ENCODE measurements around the gene ARHGEF3.

ARHGEF3 gene, protein sequence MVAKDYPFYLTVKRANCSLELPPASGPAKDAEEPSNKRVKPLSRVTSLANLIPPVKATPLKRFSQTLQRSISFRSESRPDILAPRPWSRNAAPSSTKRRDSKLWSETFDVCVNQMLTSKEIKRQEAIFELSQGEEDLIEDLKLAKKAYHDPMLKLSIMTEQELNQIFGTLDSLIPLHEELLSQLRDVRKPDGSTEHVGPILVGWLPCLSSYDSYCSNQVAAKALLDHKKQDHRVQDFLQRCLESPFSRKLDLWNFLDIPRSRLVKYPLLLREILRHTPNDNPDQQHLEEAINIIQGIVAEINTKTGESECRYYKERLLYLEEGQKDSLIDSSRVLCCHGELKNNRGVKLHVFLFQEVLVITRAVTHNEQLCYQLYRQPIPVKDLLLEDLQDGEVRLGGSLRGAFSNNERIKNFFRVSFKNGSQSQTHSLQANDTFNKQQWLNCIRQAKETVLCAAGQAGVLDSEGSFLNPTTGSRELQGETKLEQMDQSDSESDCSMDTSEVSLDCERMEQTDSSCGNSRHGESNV

DNA sequence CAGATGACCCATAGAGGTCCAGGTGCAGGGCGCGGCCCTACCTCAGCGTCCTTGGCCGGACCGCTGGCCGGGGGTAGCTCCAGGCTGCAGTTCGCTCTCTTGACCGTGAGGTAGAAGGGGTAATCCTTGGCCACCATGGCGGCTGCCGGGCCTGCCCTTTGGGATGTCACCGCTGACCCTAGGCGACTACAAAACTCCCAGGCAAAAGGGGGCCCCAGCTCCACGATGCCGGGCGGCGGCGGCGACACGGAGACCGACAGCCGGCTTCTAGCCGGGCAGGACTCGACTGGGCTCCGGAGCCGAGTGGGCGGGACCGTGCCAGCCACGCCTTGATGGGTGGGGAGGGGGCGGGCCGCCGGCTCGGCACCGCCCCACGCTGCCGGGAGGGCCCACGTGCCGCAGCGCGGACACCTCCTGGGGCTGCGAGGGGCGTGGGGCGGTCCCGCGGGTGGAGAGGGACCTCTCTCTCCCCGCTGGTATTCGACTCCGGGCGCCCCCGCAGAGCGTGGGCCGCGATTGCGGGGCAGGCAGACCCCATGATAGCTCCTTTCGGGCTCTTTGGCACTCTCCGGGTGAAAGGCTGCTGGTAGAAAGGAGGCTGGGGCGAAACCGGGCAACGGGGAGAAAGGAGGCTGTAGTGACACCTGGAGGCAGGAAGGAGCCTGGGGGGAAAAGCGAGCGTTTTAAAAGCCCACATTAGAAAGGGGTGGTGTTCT, at the start of gene ARHGEF3:
Gene ARHGEF3 (minus strand): TSS at position 288 of the 716 bp plus-strand sequence. CDS start 151 bp downstream, at position 137.
- peak; percentile 66 to 86 (median 77) for DNase-seq

DNA sequence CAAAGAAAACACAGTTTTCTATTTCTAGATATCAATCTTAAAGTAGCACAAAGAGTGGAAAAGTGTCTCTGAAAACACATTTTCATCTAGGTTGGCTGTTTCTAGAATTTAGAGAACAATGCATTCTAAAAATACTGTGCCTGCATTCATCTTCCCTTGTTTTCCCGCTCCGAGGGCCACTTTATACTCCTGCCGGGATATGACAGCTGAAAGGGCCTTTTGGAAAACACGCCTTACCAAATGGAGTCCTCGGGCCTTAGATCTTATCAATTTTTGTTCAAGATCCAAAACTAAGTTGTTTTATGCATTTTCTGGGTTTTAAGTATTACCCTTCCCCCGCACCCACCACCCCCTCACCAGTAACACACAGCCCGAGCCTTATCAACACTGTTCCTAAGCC, 47.9 kb upstream of the ARHGEF3 start:
- DNase-seq = no peak

DNA sequence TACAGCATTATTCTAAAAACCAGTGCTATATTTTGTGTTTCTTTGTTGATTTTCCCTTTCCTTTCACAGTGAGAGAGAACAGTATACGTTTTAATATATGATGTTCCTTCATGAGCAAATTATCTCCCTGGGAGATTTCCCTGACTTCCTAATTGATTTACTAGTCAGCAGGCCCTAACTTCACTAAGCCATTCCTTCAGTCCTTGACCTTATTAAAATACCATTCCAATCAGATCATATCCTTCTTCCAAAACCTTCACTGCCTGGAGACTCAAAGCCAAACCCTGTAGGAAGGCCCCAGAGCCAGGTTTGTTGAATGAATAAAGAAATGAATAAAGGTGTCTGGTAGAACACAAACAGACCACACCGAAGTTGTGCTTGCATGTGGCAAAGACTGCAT, 43.8 kb upstream of the ARHGEF3 start:
- no peak for DNase-seq

DNA sequence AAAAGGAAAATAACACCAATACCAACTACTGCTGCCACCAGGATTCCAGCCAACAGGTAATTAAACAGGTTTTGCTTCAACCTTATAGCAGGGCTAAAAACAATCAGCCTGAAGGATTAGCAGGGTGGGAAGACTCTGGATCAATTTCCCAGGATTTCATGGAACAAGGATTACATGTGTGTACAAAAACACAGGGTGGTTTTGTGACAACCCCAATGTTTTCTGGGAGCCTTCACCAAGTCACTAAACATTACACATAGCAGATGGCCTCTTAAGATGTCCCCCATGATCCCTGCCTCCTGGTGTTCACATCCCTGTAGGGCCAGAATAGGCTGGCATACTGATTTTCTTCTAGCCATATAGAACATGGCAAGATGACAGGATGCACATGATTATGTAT, 42.8 kb upstream of the ARHGEF3 start:
- no peak for DNase-seq

DNA sequence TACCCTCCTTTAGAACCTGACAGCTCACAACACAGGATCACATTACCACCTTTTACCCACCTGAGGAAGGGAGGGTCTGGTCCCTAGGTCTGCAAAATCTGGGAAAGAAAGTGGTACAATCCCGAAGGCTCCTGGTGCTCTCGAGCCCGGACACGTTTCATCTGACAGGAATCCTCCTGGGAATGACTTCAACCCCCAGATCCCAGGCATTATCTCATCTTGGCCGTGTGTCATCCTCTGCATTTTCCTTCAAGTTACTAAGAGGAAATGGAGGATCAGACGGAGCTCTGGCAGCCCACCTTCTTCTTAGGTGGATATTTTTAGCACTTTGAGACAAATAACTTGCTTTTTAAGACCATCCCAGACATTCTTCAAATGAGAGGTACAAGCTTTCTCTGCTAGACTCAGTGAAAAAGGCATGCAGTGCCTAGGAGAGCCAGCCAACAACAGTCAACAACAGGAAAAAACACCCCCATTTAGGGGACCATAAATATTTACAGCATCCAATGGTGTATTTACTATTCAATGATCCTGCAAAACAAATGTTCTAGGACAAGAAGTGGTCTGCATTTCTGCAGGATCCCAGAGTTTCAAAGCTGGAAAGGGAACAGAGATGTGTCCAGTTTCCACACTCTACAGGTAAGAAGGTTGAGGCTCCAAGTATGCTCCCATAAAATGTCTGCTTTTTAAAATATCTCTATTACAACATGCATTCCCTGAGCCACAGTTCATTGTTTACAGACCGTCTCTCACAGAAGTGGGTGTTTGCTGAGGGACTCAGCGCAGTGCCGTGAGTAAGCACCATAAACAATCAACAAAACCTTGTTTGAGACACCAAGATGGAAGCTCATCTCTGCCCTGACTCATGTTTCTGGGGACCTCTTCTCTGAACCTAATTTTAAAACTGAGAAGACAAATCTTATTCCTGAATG, 38.3 kb upstream of the ARHGEF3 start:
- no peak for DNase-seq

DNA sequence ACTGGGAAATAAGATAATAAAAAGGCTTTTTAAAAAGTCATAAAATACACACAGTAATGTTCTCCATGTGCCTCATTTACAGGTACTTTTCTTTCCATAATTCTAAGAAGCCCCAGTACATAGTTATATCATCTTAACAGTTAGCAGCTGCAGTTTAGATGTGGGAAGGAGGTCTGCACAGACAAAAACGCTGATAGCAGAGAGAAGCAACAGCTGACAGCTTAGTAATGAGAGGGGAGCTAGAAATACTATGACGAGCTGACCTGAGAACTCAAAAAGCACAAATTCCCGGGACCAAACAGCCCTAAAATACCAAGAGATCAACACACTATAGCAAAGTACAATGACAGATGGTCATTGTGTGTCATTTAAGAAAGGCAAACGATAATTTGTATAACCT, 36.7 kb upstream of the ARHGEF3 start:
- no peak for DNase-seq

DNA sequence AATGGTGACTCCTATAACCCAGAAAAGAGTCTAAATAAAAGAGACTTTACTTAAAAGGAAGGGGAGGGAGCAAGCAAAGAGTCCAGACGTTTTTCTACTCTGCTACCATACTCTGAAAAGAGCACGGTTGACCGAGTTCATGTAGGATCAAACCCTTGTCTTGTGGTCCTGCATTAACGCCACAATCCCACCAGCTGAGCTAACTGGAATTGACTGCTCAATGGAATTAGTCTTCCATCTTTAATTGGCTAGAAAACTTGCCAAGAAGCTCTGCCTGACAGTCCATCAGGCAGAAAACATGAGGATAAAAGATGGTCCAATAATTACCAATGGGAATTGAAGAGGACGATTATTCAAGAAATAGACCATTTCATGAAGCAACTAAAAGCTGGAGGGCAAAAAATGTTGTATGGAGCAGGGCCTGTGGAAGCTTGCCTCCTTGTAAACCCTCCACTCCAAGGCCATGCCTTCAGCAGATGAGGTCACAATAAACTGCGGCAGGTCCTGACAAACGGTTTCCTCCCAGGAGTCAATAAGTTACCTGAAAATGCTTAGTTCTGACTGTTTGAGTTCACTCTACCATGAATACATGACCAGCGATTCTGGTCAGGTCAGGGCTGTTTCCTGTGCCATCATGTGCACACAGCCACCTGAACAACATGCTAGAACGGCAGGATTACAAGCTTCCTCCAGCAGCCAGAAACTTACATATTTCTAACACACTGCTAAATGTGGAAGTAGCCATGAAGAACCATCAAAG, 35.6 kb upstream of the ARHGEF3 start:
- no peak for DNase-seq

DNA sequence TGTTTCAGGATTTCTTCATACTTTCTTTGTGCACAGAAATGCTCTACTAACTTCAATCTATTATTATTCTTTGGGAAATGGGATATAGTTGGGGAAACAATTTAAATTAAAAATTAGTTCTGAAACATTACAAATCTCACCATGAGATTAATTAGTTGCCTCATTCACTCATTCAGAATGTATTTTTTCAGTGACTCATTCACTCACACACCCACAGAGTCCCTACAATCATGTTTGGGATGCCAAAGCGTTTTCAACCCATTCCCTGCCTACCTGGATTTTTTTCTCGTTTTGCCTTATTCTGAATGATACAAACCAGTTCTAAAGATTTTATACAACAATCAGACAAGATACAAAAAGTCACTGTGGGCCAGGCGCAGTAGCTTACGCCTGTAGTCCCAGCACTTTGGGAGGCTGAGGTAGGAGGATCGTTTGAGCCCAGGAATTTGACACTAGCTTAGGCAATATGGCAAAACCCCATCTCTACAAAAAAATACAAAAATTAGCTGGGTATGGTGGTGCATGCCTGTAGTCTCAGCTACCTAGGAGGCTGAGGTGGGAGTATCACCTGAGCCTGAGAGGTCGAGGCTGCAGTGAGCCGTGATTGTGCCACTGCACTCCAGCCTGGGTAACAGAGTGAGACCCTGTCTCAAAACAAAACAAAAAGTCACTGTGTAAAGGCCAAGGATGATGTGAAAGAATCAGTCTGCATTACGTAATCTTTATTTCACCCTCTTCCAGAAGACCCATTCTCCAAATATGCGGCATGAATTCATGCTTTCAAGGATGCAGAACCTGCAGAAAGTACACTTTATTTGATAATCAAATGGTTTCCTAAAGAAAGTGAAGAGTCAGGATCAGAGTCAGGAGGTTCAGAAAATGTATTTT, 34.8 kb upstream of the ARHGEF3 start:
- no peak for DNase-seq

DNA sequence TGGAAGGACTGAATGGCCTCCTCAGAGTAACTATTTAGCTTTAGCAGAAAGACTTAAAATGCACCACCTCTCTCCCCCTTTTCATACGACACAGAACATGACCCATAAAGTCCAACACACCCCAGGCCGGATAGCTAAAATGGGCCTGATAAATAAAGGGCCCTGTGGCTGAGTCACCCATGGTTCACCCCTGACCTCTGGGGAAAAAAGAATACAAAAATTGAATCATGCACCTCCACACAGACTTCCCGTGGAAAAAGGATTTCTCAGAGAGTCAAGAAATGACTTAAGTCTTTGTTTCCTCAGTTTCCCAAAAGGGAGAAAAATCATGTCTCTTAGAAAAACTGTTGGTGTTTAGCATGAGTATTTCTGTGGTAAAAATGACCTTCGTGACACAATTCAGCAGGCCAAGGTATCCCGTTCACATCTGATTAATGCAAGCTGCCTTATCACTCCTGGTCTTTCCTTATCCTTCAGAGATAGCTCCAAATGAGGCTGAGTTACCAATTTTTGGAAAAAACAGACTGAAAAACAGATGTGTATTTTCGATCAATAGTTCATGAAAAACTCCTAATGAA, 34.0 kb upstream of the ARHGEF3 start:
- DNase-seq = no peak

DNA sequence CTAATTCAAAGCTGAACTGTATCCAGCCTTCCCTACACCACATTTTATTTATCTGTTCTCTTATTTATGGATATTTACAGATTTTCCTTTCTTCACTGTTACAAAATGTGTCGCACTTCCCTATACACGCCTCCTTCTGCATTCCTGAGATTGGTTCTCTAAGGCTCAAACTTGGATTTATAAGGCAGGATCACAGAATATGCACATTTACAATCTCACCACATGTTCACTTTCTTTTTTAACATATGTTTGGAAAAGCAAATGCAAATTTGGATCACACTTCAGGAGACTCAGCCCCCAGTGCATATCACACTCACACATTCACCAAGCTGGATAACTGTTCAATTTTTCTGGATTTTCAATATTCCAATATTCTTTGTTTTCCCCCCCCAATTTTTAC, 31.8 kb upstream of the ARHGEF3 start:
- DNase-seq = no peak

DNA sequence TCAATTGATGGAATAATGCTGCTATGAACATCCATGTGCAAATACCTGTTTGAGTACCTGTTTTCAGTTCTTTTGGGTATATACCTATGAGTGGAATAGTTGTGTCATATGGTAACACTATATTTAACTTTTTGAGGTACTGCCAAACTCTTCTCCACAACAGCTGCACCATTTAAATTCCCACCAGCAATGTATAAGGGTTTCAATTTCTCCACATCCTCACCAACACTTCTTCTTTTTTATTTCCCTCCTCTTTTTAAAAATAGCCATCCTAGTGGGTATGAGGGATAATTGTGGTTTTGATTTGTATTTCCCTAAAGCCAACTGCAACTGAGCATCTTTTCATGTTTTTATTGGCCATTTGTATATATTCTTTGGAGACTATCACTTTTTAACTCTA, 31.3 kb upstream of the ARHGEF3 start:
- DNase-seq = no peak

DNA sequence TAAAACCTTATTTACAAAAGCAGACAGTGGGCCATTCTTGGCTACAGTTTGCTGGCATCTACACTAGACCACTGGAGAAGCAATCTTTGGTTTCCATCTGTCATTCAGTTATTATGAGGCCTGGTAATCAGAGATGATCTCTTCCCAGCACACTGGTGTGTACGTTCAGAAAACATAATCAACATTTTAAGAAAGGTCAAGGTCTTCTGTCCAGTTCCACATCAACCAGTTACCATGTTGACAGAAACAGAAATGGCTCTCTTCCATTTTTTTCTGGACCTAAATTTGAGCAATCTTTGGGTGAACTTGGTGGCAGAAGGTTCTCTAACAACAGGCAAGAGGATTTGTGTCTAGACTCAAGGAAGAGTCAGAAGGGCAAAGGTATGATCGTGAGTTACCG, 29.8 kb upstream of the ARHGEF3 start:
- no peak for DNase-seq

DNA sequence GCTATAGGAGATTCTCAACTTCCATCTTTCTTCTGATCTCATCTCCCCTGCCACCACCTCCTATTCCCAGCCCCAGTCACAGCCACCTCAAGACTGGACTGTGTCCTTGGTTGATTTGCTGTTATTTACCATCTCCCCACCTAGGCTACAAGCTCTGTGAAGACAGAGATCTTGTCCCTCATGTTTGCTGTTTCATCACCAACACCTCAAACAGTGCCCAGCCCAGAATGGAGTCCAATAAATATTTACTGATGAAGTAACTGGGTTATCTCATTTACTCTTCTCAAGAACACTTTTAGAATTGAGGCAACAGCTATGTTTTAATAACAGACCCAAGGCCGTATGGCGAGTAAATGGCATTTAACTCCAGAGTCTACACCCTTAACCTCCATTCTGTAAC, 29.1 kb upstream of the ARHGEF3 start:
- DNase-seq = no peak

DNA sequence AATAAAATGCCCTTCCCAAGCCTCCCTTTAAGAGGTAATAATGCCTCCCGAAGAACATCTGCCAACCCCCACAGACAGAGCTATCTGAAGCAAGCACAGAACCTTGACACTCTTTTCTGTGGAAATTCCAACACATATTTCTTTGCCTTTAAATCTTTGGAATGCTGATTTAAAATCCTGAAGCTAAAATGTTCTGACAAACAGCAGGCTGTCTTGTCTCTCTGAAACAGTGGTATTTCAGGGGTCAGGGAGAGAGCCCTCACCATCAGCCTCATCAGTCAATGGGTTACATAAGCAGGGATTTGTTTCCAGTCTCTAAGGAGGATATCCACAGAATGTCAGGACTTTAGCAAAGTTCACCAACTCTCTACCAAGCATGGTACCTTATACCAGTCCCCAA, 27.8 kb upstream of the ARHGEF3 start:
- no peak for DNase-seq

DNA sequence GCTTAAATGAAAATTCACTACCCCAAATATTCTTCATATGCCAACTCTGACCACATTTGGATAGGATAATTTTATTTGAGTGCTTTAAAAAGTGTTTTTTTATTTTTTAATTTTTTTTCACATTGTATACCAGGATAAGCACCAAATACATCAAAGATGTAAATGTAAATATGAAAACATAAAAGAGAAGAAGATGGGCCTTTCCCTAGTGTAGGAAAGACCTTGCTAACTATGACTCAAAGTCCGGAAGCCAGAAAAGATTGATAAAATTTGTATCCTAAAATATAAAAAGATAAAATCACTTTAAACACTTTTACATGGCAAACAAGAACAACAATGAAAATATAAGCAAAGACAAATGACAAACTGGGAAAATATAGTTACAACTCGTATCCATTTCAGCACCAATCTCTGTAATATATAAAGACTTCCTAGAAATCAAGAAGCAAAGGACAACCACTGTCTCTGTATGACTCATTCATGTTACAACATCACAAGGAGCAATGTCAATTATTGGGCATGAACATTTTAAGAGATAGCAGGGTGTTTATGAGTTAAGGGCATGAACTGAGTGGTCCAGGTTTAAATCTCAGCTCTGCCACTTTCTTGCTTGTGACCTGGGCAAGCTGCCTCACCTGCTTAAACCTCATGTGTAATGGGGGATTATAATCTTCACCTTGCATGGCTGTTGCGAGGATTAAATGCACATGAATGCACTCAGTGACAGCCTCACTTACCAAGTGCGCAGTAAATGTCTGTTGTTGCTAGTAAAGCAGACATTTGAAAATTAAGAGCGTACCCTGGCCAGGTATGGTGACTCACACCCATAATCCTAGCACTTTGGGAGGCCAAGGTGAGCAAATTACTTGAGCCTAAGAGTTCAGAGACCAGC, 25.3 kb upstream of the ARHGEF3 start:
- no peak for DNase-seq

DNA sequence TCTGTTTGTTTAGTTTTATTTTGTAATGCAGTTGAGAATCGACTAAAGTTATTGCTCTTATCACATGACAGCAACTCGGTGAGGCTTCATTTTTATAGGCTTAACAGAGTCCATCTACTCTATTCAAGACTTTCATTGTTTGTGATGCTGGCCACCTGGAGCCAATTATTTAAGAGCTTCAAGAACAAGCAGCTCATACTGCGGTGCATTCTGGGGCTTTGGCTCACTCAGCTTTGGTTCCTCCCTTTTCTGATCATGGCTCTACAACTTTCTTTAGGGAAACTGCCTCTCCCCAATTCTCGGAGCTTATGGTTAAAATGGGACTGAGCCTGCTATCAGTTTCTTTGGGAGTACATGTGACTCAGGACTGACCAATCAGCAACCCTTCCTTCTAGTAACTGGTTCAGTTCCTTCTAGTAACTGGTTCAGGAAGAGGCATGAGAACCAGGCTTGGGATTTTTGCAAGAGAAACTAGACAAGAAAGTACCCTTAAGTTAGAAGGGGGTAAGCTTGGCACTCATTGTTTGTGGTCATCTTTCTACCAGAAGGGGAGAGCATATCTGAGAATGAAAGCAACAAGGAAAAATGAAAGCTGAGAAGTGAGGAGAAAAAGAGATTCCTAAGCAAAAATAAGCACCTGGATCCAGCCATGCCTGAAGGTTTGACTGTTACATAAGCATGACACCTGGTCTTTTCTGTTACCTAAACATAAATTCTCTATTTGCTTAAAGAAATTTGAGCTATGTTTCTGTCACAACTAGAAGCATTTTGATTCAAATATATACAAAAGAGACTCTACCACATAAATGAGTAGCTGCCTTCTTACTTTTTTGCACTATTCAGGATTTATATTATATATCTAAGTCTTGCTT, 24.1 kb upstream of the ARHGEF3 start:
- no peak for DNase-seq

DNA sequence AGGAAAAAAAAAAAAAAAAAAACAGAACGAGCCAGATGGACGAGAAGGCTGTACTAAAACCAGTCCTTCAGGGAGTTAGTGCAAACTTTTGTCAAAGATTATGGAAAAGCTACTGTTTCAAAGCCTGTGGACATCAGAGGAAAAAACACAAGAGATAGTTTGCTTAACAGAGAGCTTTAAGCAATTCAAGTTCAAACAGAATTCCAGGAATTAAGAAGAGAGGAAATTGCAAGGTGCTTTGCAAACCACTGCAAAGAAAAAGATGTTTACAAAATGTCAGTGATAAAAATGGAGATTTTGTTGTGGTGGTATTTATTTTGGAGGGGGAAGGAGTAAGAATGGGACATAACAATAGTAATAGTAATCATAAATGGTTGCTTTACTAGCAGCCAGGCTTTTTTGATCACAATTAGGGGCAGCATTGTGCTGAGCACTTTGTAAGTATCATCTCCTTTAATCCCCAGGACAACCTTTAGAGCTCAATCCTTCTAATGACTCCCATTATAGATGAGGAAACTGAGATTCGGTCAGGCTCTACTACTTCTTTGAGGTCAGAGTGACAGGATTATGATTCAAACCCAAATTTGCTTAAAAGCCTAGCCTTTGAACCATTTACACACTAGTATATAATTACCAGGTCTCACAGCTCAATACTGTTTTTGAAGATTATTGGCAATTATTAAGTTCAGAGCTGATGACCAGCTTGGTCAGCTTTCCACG, 22.4 kb upstream of the ARHGEF3 start:
- no peak for DNase-seq

DNA sequence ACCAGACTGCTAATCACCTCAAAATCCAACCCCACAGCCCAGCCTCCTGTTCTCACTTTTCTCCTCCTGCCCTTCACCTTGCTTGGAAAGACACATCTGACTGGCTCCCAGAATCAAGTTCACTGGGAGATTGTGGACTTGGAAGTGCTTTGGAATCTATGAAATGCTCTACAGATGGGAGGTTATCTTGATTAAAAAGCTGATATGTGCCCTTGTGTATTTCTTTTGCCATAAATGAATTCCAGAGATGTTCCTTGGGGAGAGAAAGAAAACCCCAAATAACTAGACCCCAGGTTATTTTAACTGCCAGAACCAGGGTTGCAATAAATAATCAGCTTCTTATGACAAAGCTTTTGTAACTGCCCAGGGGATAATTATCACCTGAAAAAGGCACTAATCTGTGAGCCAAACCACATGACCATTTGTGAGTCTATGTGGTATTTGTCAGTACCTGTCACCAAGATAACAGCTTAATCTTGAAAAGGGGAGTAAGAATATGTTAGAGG, 21.7 kb upstream of the ARHGEF3 start:
- DNase-seq = no peak

Data from activated naive CD4-positive, alpha-beta T cell (primary cell).